Transverse colon (tissue), 4 donors: Measurements from ENCODE around the gene MEFV.
A peak's percentile ranks its signal among the peaks of the same experiment; 100 is the strongest.

ENCODE experiments used
- CTCF ChIP-seq, 5 experiments: fragments of 200-600 bp in 3 of 5; fragments of 450-650 bp in 2 of 5; sonication (generic) in 3 of 5; IDR thresholded peaks; 1 replicate in 2 of 5; 2 replicates in 3 of 5; pipeline ENCODE4 v1.5.1; 2016 to 2017; ENCODE audit warnings: antibody characterized with exemption in 5 of 5, inconsistent platforms in 3 of 5, mild to moderate bottlenecking in 2 of 5, moderate library complexity in 1 of 5
- POLR2A ChIP-seq: fragments of 450-650 bp; IDR thresholded peaks from one replicate; pipeline ENCODE4 v1.6.1; 2016; ENCODE audit warnings: antibody characterized with exemption, mild to moderate bottlenecking, moderate library complexity
- POLR2AphosphoS5 ChIP-seq, 3 donors: sonication (generic); formaldehyde crosslinking; IDR thresholded peaks; one replicate each; pipeline ENCODE4 v1.6.1; 2016; ENCODE audit warnings: antibody characterized with exemption in 3 of 3

GRCh38 chr16:3264137-3265036 lies 8.0 kb upstream of the MEFV start:
- peak in 3 of 5 experiments; percentile 23 to 51 (median 32) for TF ChIP-seq CTCF (IDR thresholded peaks at IDR 0.05)
- TF ChIP-seq POLR2AphosphoS5 (IDR thresholded peaks at IDR 0.05): peak; percentile 86 to 93 (median 93)
- peak; percentile 89 for TF ChIP-seq POLR2A
